OCI-LY7 (cell line): ENCODE measurements around the gene STX8. TPM values are rescaled to one million over a fixed set of nuclear protein-coding genes. Genes with fewer than 3 reads are reported as not detected.
"Not testable (repeated sequence)": the region's sequence is repeated elsewhere in the genome, so short reads cannot be mapped to it uniquely, and the experiment has no call there.

Source experiments
- BruUV-seq: library from RNA; stranded (reverse); fragments of 400-500 nt; replicated peaks from 2 replicates; lab custom pipeline; 2021; lab: Mats Ljungman, UMichigan
- CTCF ChIA-PET: fragments of 300-600 bp; sonication (Branson Sonifier 250); formaldehyde crosslinking; loops from one replicate; lab custom pipeline; 2022; ENCODE audit warnings: antibody characterized with exemption; ENCODE audit not compliant: unreplicated experiment; lab: Charles Lee
- POLR2A ChIA-PET: fragments of 300-600 bp; sonication (Branson Sonifier 250); formaldehyde crosslinking; loops from one replicate; lab custom pipeline; 2022; ENCODE audit warnings: antibody characterized with exemption; lab: Charles Lee
- DNase-seq: peaks from one replicate; pipeline ENCODE4 v3.0.0-alpha.2; 2015; ENCODE audit warnings: low spot score
- H2AFZ ChIP-seq: fragments of 200-600 bp; sonication (generic), shearing (Covaris generic); 2 replicates; pipeline ENCODE4 v1.6.1; 2014; ENCODE audit warnings: mild to moderate bottlenecking, antibody characterized with exemption, low read length, moderate library complexity
- H3K27ac ChIP-seq: fragments of 200-600 bp; sonication (generic); 2 replicates; pipeline ENCODE4 v1.5.1; 2014; ENCODE audit warnings: mixed run types, low read depth, mild to moderate bottlenecking, moderate library complexity, low read length, inconsistent platforms; ENCODE audit not compliant: poor library complexity, severe bottlenecking
- H3K36me3 ChIP-seq: fragments of 200-600 bp; sonication (generic); 2 replicates; pipeline ENCODE4 v1.6.1; 2014; ENCODE audit warnings: mild to moderate bottlenecking, antibody characterized with exemption, low read length, moderate library complexity, mixed read lengths; ENCODE audit not compliant: insufficient read depth
- H3K4me1 ChIP-seq: fragments of 200-600 bp; sonication (generic); 2 replicates; pipeline ENCODE4 v1.5.1; 2014; ENCODE audit warnings: mild to moderate bottlenecking, low read length; ENCODE audit not compliant: insufficient read depth, poor library complexity, severe bottlenecking
- H3K4me2 ChIP-seq: fragments of 200-600 bp; sonication (generic); 2 replicates; pipeline ENCODE4 v1.6.1; 2014; ENCODE audit warnings: mild to moderate bottlenecking, low read length
- H3K4me3 ChIP-seq: fragments of 200-600 bp; sonication (generic); 2 replicates; pipeline ENCODE4 v1.5.1; 2014; ENCODE audit warnings: mild to moderate bottlenecking, low read depth, low read length; ENCODE audit not compliant: poor library complexity, severe bottlenecking
- H3K79me2 ChIP-seq: fragments of 200-600 bp; sonication (generic); 2 replicates; pipeline ENCODE4 v1.6.1; 2016; ENCODE audit warnings: low read depth, mild to moderate bottlenecking, low read length, moderate library complexity, mixed read lengths; ENCODE audit not compliant: insufficient read depth
- H3K9me2 ChIP-seq: fragments of 200-600 bp; sonication (generic); 2 replicates; pipeline ENCODE4 v1.6.1; 2016; ENCODE audit warnings: mild to moderate bottlenecking, low read length, mixed read lengths; ENCODE audit not compliant: insufficient read depth
- H3K9me3 ChIP-seq: fragments of 200-600 bp; sonication (generic); 2 replicates; pipeline ENCODE4 v1.6.1; 2014; ENCODE audit warnings: mild to moderate bottlenecking, mixed run types, low read length, mixed read lengths
- H4K20me1 ChIP-seq: fragments of 200-600 bp; sonication (generic); 2 replicates; pipeline ENCODE4 v1.6.1; 2014; ENCODE audit warnings: mild to moderate bottlenecking, antibody characterized with exemption, low read length, moderate library complexity, mixed read lengths; ENCODE audit not compliant: insufficient read depth
- CTCF ChIP-seq: fragments of 200-600 bp; sonication (generic); conservative IDR thresholded peaks from 2 replicates; pipeline ENCODE4 v1.5.1; 2014; ENCODE audit warnings: mild to moderate bottlenecking, antibody characterized with exemption, low read length, moderate library complexity, mixed read lengths
- EZH2phosphoT487 ChIP-seq: fragments of 200-600 bp; sonication (generic); IDR thresholded peaks from 2 replicates; pipeline ENCODE4 v1.6.1; 2018; ENCODE audit warnings: low read depth, borderline replicate concordance, mild to moderate bottlenecking, mixed run types, antibody characterized with exemption, low read length, moderate library complexity, mixed read lengths
- intact Hi-C: fragments of 100-400 bp; cut with micrococcal nuclease; formaldehyde crosslinking; loops from one replicate; pipeline ENCODE4 v1.10.0; 2022; ENCODE audit not compliant: unreplicated experiment
- total RNA-seq, 2 experiments: library from RNA; depleted of rRNA in 1 of 2; stranded (reverse); fragments of >200 nt in 1 of 2; shearing (Covaris generic) in 1 of 2; gene quantifications; 2 replicates each; pipeline ENCODE4 v1.2.3, GENCODE V29; 2014 to 2022

The STX8 gene
- total RNA-seq, 2 experiments from 2014 or later: 56.7 to 69.0 TPM

GRCh38 chr17:9568957-9569588 lies 6.5 kb downstream of the STX8 start:
- peaks cover 14% of the 10 kb centered on the region for H3K4me1 ChIP-seq
- BruUV-seq: no TSS peak
- DNase-seq: no peak
- no peak overlapping the region for H3K4me2 ChIP-seq
- H3K4me3 ChIP-seq: no peak overlapping the region
- no peak overlapping the region for H3K27ac ChIP-seq
- CTCF ChIA-PET: no interaction called here
- POLR2A ChIA-PET: interaction anchor here (1.2 kb wide), 1 partner anchor 8 kb away, joined by 4 read pairs; no protein-coding TSS in a partner anchor
- H4K20me1 ChIP-seq: no peaks in the 10 kb centered on the region
- H3K9me3 ChIP-seq: no peaks in the 10 kb centered on the region
- H3K36me3 ChIP-seq: peaks cover 36% of the 10 kb centered on the region
- H3K9me2 ChIP-seq: no peaks in the 10 kb centered on the region
- TF ChIP-seq CTCF (no peak), EZH2phosphoT487 (no peak)
- intact Hi-C loops: no loop called here
- peaks cover 6% of the 10 kb centered on the region; the same call in 1 of the 2 replicates for H3K79me2 ChIP-seq
- H2AFZ ChIP-seq: no peak overlapping the region

- H4K20me1 ChIP-seq: no peaks in the 10 kb centered on the region
- no peaks in the 10 kb centered on the region for H3K9me2 ChIP-seq
- DNase-seq: no peak
- TF ChIP-seq CTCF (no peak), EZH2phosphoT487 (no peak)
- no peaks in the 10 kb centered on the region for H3K9me3 ChIP-seq
- H3K4me1 ChIP-seq: peaks cover 14% of the 10 kb centered on the region
- intact Hi-C loops: no loop called here
- peaks cover 40% of the 10 kb centered on the region for H3K36me3 ChIP-seq
- no TSS peak for BruUV-seq
- CTCF ChIA-PET: no interaction called here
- H3K27ac ChIP-seq: peak overlapping the region; percentile 39
- H3K4me2 ChIP-seq: peak overlapping the region; percentile 34; the same call in 1 of the 2 replicates
- H2AFZ ChIP-seq: no peak overlapping the region
- no peak overlapping the region for H3K4me3 ChIP-seq
- 0 out of 2 replicates have a peak, but pooled peaks cover under 1% of the 10 kb centered on the region for H3K79me2 ChIP-seq
- POLR2A ChIA-PET: no interaction called here
Measured at GRCh38 chr17:9568004-9568403, 7.6 kb downstream of the STX8 start.

- H3K27ac ChIP-seq, H3K4me3 ChIP-seq, H2AFZ ChIP-seq, CTCF ChIA-PET, H3K4me2 ChIP-seq, intact Hi-C loops, H3K9me2 ChIP-seq, H3K79me2 ChIP-seq, DNase-seq, H4K20me1 ChIP-seq, H3K9me3 ChIP-seq, BruUV-seq: not testable (repeated sequence)
- Histone ChIP-seq H3K4me1 (peaks cover 14% of the 10 kb centered on the region), H3K36me3 (peaks cover 45% of the 10 kb centered on the region)
- POLR2A ChIA-PET: interaction anchor here (0.5 kb wide), 1 partner anchor 106 kb away, joined by 3 read pairs; no protein-coding TSS in a partner anchor
Measured at GRCh38 chr17:9566739-9567138, 8.9 kb downstream of the STX8 start.
